Measurements from ENCODE around the gene RAI1. TPM values are rescaled to one million over a fixed set of nuclear protein-coding genes. Genes with fewer than 3 reads are reported as not detected.

The RAI1 gene
- total and polyA plus RNA-seq, 10 of the 15 experiments (the other 5 are each of a cell fraction or from before 2014, with no cell fraction given), result 0.66 to 37.7 (median 6.0) TPM

- intact Hi-C loops (cut with micrococcal nuclease; ENCODE audit: unreplicated experiment), result loop anchor here (2.0 kb wide), 1 partner anchor 110 kb away; no protein-coding TSS in a partner anchor
- POLR2A ChIA-PET, result no interaction called here
- peak; percentile 89 for FAIRE-seq
- TF ChIP-seq RAD21 (IDR thresholded peaks at IDR 0.05; ENCODE audit: insufficient read depth, low read depth, low read length) (peak; percentile 28; the same call in 1 of the 2 replicates), TCF12 (IDR thresholded peaks at IDR 0.05; ENCODE audit: low read depth, low read length) (peak; percentile 94), EED (IDR thresholded peaks at IDR 0.05; ENCODE audit: low read depth) (peak; percentile 56), JUNB (IDR thresholded peaks at IDR 0.05) (no peak), PBX3 (IDR thresholded peaks at IDR 0.05; ENCODE audit: insufficient replicate concordance, low read depth, low read length) (peak; percentile 21), IRF4 (IDR thresholded peaks at IDR 0.05; ENCODE audit: low read depth, low read length) (peak; percentile 67; the same call in 1 of the 2 replicates), BRCA1 (IDR thresholded peaks at IDR 0.05; ENCODE audit: low read depth, low read length) (no peak), EGR1 (IDR thresholded peaks at IDR 0.05; ENCODE audit: borderline replicate concordance in 1 of 2, low read depth in 2 of 2, low read length in 2 of 2) (0 out of 3 replicates have a peak, but pooled peaks of 1 of the 2 experiments have one; percentile 3), MLLT1 (IDR thresholded peaks at IDR 0.05) (no peak), TBL1XR1 (IDR thresholded peaks at IDR 0.05; ENCODE audit: low read depth, low read length) (peak; percentile 69; the same call in 1 of the 2 replicates), RUNX3 (IDR thresholded peaks at IDR 0.05; ENCODE audit: low read length) (peak; percentile 95), GATAD2B (conservative IDR thresholded peaks at IDR 0.05; ENCODE audit: low read depth) (0 out of 2 replicates have a peak, but pooled peaks have one; percentile 6), BCLAF1 (IDR thresholded peaks at IDR 0.05) (no peak)
These were observed 127.6 kb downstream of the RAI1 start for GRCh38 chr17:17808706-17809432.

More at GRCh38 chr17:17808706-17809432, 127.6 kb downstream of the RAI1 start:
- 27% methylated on average over 12 of the region's 15 CpGs for whole genome bisulfite sequencing (ENCODE audit: insufficient coverage, insufficient replicate concordance, low lambda C conversion rate, missing lambda C conversion rate)
- Histone ChIP-seq H3K27me3 (replicated peaks in 1 of 2; ENCODE audit: control insufficient read depth in 2 of 2, insufficient read depth in 2 of 2, low read length in 1 of 2) (no peaks in the 10 kb centered on the region), H3K4me2 (ENCODE audit: control insufficient read depth, insufficient read depth) (peak overlapping the region; percentile 26), H4K20me1 (ENCODE audit: control insufficient read depth, insufficient read depth) (peaks cover 5% of the 10 kb centered on the region; the same call in 1 of the 2 replicates), H3K9ac (ENCODE audit: control insufficient read depth, insufficient read depth, low read length) (no peak overlapping the region), H3K4me3 (no peak overlapping the region), H3K4me1 (ENCODE audit: control insufficient read depth, insufficient read depth, low read length) (peaks cover 8% of the 10 kb centered on the region), H3K9me3 (replicated peaks; ENCODE audit: control insufficient read depth, insufficient read depth, low read length) (no peaks in the 10 kb centered on the region), H3K36me3 (ENCODE audit: control insufficient read depth in 2 of 2, insufficient read depth in 2 of 2, low read length in 1 of 2) (peaks cover 10 to 12% of the 10 kb centered on the region in 2 experiments; a peak in 3 of 4 replicates), H3K79me2 (ENCODE audit: control insufficient read depth, insufficient read depth, low read length) (no peaks in the 10 kb centered on the region), H2AFZ (ENCODE audit: control insufficient read depth, low read depth, low read length) (no peak overlapping the region), H3K27ac (ENCODE audit: control insufficient read depth, insufficient read depth) (no peak overlapping the region)
- ChIA-PET SMC1A (ENCODE audit: uncharacterized antibody, unreplicated experiment) (interaction anchor here (1.0 to 2.1 kb wide), 7 partner anchors 22 to 225 kb away, joined by 3 to 10 read pairs (median 5); no protein-coding TSS in a partner anchor), RAD21 (ENCODE audit: unreplicated experiment) (interaction anchor here (0.7 to 1.6 kb wide), 6 partner anchors 27 to 225 kb away, joined by 3 to 6 read pairs (median 4); no protein-coding TSS in a partner anchor), CTCF (interaction anchor here (0.5 to 1.4 kb wide), 6 partner anchors 9 to 199 kb away, joined by 3 to 5 read pairs (median 4); no protein-coding TSS in a partner anchor)
- ATAC-seq, result peak; percentile 85
- BruUV-seq (replicated peaks), result no TSS peak
- in situ Hi-C loops (cut with MboI), result loop anchor here (5.0 kb wide), 1 partner anchor 223 kb away; no protein-coding TSS in a partner anchor
- no peak for DNase-seq (ENCODE audit: low read depth, low spot score)
